ENCODE measurements around the gene ZFPM1. TPM values are rescaled to one million over a fixed set of nuclear protein-coding genes. Genes with fewer than 3 reads are reported as not detected.

The ZFPM1 gene
- total and polyA plus RNA-seq, 7 donors: 0.43 to 2.9 (median 2.3) TPM

GRCh38 chr16:88471115-88471514 is 18.0 kb downstream of the ZFPM1 start:
- Histone ChIP-seq H3K4me3 (no peak overlapping the region), H3K27ac (no peak overlapping the region), H3K4me1 (no peaks in the 10 kb centered on the region), H3K9me3 (no peaks in the 10 kb centered on the region), H3K36me3 (ENCODE audit: insufficient read depth in 1 of 2, low read depth in 1 of 2) (no peaks in the 10 kb centered on the region), H3K27me3 (ENCODE audit: insufficient read depth in 3 of 3, low read length in 2 of 3) (peaks cover 0 to 13% (median 0%) of the 10 kb centered on the region in 3 donors)
- ATAC-seq: no peak
- no peak for TF ChIP-seq CTCF (IDR thresholded peaks at IDR 0.05)
- 90 to 94% (median 93%) methylated on average over 17 of the region's 17 CpGs for WGBS, 3 donors
- intact Hi-C loops (cut with DNase I): no loop called here
- DNase-seq: no peak

DNA sequence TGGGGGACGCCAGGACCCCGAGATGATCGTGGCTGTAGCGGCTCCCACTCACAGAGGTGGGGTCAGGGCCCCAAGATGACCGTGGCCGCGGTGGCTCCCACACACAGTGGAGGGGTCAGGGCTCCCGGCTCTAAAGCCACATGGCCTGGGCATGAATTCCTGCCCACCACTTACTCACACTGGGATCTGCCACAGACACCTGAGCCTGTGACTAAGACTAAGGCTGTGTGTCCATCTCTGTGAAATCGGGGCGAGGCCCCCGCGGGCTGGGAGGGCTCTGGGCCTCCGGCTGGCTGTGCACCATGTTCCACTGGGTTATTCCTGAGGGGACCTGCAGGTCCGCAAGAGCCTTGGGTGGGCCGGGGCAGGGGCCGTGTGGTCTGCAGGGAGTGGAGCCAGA is 18.5 kb downstream of the ZFPM1 start:
- intact Hi-C loops (cut with DNase I): no loop called here
- Histone ChIP-seq H3K27ac (no peak overlapping the region), H3K36me3 (ENCODE audit: insufficient read depth in 1 of 2, low read depth in 1 of 2) (no peaks in the 10 kb centered on the region), H3K4me1 (no peaks in the 10 kb centered on the region), H3K4me3 (no peak overlapping the region), H3K9me3 (no peaks in the 10 kb centered on the region), H3K27me3 (ENCODE audit: insufficient read depth in 3 of 3, low read length in 2 of 3) (peaks cover 0 to 9% (median 0%) of the 10 kb centered on the region in 3 donors)
- no peak for TF ChIP-seq CTCF (IDR thresholded peaks at IDR 0.05)
- 87 to 93% (median 87%) methylated on average over 16 of the region's 16 CpGs for WGBS, 3 donors
- ATAC-seq (no peak), DNase-seq (no peak)

DNA sequence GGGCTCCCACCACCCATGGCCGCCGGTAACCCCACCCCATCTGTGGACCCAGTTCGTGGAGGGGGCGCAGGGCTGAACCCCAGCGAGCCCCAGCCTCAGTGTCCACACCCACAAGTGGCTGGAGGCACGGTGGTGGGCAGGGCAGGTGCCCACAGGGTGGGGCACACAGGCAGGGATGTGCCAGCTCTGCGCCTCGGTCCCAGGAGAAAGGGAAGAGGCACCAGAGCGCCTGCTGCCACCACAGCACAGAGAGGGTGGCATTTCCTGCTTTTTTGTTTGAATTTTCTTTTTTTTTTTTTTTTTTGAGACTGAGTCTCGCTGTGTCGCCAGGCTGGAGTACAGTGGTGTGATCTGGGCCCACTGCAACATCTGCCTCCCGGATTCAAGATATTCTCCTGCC is 19.0 kb downstream of the ZFPM1 start:
- 79 to 84% (median 79%) methylated on average over 8 to 12 of the region's 12 CpGs for WGBS, 3 donors

DNA sequence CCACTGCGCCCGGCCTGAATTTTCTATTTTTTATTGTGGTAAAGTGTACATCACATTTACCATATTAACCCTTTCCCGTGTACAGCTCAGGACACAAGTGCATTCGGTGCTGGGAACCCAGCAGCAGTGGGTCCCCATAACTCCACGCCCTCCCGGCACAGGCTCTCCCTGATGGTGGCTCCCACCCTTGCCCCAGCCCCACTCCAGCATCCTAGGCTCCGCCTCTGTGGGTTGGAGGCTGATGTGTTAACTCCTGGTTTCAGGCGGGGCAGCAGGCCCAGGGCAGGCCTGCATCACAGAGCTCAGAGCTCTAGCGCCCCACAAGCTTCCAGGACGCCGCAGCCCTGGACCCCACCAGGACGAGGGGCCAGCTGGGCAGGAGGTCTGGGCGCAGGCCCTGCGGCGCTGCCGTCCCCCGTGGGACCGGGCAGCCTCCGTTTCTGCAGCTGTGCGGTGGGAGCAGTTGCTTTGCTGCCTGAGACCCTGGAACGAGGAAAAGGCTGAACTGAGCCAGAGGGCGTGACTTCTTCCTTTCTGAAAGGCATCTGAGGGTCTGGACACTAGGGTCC is 19.6 kb downstream of the ZFPM1 start:
- Histone ChIP-seq H3K27ac (no peak overlapping the region), H3K9me3 (no peaks in the 10 kb centered on the region), H3K4me3 (no peak overlapping the region), H3K27me3 (ENCODE audit: insufficient read depth in 3 of 3, low read length in 2 of 3) (no peaks in the 10 kb centered on the region), H3K36me3 (ENCODE audit: insufficient read depth in 1 of 2, low read depth in 1 of 2) (no peaks in the 10 kb centered on the region), H3K4me1 (no peaks in the 10 kb centered on the region)
- intact Hi-C loops (cut with DNase I): no loop called here
- WGBS, 3 donors: 59 to 67% (median 63%) methylated on average over 22 of the region's 22 CpGs
- TF ChIP-seq CTCF (IDR thresholded peaks at IDR 0.05): no peak
- ATAC-seq: no peak
- DNase-seq: no peak

More for the DNA sequence above, 19.0 kb downstream of the ZFPM1 start:
- no peak overlapping the region for H3K4me3 ChIP-seq
- H3K27me3 ChIP-seq (ENCODE audit: insufficient read depth in 3 of 3, low read length in 2 of 3): peaks cover 0 to 5% (median 0%) of the 10 kb centered on the region in 3 donors
- intact Hi-C loops (cut with DNase I): no loop called here
- H3K4me1 ChIP-seq: no peaks in the 10 kb centered on the region
- no peak overlapping the region for H3K27ac ChIP-seq
- H3K9me3 ChIP-seq: no peaks in the 10 kb centered on the region
- no peaks in the 10 kb centered on the region for H3K36me3 ChIP-seq (ENCODE audit: insufficient read depth in 1 of 2, low read depth in 1 of 2)
- no peak for TF ChIP-seq CTCF (IDR thresholded peaks at IDR 0.05)
- no peak for DNase-seq
- no peak for ATAC-seq
